OCI-LY7 (cell line): Measurements from ENCODE around the gene MKNK2.

Experiments
- EZH2phosphoT487 ChIP-seq: fragments of 200-600 bp; sonication (generic); IDR thresholded peaks from 2 replicates; pipeline ENCODE4 v1.6.1; 2018; ENCODE audit warnings: low read depth, borderline replicate concordance, mild to moderate bottlenecking, mixed run types, antibody characterized with exemption, low read length, moderate library complexity, mixed read lengths
- TF ChIP-seq, protein P1 (sequence below): fragments of 200-600 bp; sonication (generic); conservative IDR thresholded peaks from 2 replicates; pipeline ENCODE4 v1.5.1; 2014; ENCODE audit warnings: mild to moderate bottlenecking, antibody characterized with exemption, low read length, moderate library complexity, mixed read lengths

DNA sequence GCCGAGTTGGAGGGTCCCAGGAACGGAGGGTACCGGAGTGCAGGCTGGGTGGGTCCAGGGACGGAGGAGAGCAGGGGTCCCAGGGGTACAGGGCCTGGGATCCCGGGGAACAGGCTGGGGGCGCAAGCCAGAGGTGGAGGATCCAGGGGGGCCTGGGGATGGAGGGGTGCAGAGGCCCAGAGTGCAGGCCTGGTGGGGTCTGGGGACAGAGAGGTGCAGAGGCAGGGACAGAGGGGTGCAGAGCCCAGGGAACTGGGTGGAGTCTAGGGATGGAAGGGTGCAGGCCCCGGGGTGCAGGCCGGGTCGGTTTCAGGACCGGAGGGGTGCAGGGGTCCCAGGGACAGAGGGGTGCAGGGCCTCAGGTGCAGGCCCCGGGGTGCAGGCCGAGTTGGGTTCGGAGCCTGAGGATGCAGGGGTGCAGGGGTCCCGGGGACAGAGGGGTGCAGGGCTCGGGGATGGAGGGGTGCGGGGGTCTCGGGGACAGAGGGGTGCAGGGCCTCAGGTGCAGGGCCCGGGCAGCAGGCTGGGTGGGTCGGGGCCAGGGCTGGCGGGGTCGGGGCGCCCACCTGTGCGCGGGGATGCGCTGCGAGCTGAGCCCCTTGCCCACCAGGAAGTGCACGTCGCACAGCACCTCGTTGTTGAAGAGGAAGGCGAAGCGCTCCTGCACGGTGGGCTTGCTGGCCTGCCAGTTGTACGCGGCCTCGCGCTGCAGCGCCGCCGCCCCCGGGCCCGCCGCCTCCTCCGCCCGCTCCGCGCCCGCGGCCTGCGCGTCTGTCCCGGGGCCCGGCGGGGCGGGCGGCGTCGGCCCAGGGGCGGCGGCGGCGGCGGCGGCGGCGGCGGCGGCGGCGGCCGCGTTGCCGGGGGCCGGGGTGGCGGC, 36.1 kb downstream of the MKNK2 start:
- TF ChIP-seq, protein P1, sequence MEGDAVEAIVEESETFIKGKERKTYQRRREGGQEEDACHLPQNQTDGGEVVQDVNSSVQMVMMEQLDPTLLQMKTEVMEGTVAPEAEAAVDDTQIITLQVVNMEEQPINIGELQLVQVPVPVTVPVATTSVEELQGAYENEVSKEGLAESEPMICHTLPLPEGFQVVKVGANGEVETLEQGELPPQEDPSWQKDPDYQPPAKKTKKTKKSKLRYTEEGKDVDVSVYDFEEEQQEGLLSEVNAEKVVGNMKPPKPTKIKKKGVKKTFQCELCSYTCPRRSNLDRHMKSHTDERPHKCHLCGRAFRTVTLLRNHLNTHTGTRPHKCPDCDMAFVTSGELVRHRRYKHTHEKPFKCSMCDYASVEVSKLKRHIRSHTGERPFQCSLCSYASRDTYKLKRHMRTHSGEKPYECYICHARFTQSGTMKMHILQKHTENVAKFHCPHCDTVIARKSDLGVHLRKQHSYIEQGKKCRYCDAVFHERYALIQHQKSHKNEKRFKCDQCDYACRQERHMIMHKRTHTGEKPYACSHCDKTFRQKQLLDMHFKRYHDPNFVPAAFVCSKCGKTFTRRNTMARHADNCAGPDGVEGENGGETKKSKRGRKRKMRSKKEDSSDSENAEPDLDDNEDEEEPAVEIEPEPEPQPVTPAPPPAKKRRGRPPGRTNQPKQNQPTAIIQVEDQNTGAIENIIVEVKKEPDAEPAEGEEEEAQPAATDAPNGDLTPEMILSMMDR, result no peak
- TF ChIP-seq EZH2phosphoT487, result no peak
